Jurkat, Clone E6-1 (cell line): ENCODE data around the gene CDK2.
A peak's percentile ranks its signal among the peaks of the same experiment; 100 is the strongest.
"Not testable (repeated sequence)": the region's sequence is repeated elsewhere in the genome, so short reads cannot be mapped to it uniquely, and the experiment has no call there.

Experiments used
- DNase-seq: peaks from one replicate; pipeline ENCODE4 v3.0.0-alpha.2; 2011; ENCODE audit warnings: low read depth, low spot score
- H3K4me3 ChIP-seq: 2 replicates; pipeline ENCODE4 v1.5.1; 2011; ENCODE audit warnings: mild to moderate bottlenecking, low read length, control low read depth, moderate library complexity

The CDK2 gene

DNA sequence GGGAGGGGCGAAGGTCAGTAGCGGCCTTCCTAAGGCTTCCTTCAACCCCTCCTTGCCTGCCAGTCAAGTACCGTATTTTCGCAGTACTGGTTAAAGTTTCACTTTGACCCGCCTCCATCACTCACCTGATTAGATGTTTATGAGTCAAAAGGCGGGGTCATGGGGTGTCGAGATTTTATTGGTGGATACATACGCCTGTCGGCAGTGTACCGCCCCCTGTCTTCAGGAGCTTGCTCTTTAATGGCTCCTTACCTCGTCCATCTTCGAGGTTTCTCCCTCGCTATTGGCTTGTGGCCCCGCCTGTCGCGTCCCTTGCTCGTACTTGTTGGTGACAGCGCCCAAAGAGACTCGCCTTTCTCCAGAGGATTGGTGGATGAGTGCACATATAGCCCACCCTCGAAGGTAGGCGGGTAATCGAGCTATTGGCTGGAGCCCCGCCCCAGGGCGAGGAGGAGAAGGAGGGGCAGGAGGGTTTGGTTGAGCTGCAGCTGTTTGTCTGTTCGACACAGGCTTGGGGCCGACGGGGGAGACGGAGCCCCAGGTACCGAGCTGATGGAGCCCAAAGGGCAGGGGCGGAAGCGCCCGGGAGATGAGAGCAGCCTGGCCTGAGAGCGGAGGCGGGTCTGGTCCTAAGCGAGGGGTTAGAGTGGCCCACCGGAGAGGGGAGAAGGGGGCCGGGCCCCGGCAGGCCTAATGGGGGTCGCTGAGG lies 7.1 kb downstream of the CDK2 start, which contains the start of gene RAB5B:
RAB5B (plus strand) TSS at position 480 of the 709 bp plus-strand sequence. CDS start 12,883 bp downstream, outside the sequence.
- peak; percentile 100 for DNase-seq
- H3K4me3 ChIP-seq: peak within 1 kb of the TSS; percentile 83

DNA sequence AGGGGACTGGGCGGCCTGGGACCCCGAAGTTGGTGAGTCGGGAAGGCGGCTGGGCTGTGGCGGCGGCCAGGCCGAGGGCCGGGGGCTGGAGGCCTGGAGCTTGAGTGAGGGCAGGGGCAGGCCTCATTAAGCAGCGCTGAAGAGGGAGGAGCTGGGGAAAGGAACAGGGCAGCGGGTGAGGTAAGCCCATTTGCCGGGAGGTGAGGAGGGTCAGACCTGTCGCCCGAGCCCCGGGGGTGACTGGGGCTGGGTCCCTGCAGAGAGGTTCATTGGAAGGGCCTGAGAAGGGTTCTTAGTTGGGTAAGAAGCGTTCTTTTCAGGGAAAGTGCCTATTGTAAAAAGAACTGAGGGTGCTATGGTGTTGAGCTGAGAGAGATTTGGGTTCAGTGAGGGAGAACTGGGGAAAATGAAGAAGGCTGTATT lies 7.7 kb downstream of the CDK2 start:
- no peak for DNase-seq
- H3K4me3 ChIP-seq: peak overlapping the region; percentile 83

- H3K4me3 ChIP-seq: no peak overlapping the region
- DNase-seq: no peak
Observed at GRCh38 chr12:55978393-55978792, 11.8 kb downstream of the CDK2 start.

DNA sequence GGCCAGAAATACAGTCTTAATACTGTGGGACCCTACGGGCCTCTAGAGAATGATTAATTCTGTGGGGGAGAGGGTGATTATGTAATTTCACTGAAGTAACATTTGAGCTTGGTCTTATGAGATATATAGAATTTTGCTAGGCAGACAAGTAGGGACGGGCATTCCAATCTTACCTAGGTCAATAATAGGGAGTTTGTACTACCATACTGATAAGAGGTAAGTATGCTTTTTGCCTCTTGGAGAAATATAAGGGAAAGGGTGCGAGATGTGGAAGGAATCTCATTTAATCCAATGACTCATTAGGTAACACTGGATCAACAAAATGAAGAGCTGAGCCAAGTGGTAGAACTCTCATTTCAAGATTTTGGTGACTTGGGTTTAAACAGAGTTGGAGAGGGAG lies 12.4 kb downstream of the CDK2 start:
- no peak overlapping the region for H3K4me3 ChIP-seq
- DNase-seq: no peak

DNA sequence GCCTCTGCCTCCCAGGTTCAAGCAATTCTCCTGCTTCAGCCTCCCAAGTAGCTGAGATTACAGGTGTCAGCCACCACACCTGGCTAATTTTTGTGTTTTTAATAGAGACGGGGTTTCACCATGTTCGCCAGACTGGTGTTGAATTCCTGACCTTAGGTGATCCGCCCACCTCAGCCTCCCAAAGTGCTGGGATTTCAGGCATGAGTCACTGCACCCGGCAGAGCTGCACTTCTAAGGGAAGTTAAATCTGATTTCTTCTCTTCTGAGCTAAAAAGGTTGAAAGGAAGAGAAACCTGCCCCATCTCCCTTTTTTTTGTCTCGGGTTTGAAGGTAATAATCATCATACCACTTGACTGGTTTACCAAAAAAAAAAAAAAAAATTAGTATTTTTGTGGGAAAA lies 15.3 kb downstream of the CDK2 start:
- DNase-seq, H3K4me3 ChIP-seq: not testable (repeated sequence)

GRCh38 chr12:55982319-55982936 lies 15.8 kb downstream of the CDK2 start:
- no peak for DNase-seq
- H3K4me3 ChIP-seq: no peak overlapping the region

DNA sequence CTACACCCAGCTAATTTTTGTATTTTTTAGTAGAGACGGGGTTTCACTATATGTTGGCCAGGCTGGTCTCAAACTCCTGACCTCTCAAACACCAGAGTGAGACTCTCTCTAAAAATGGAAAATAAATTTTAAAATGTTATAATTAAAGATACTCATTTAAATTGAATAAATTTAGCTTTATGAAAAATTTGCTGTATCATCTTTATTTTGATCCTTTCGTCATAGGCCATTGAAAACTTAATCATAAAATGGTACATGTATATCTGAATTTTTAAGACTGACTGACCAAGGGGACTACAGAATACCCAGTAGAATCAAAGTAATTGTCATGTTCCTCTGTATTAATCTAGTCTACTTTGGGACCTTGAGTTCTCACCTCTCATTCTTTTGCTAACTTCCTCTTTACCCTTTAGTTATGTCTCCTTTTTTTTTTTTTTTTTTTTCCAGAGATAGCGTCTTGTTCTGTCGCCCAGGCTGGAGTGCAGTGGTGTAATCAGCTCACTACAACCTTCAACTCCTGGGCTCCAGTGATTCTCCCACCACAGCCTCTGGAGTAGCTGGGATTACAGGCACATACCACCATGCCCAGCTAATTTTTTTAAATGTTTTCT lies 16.7 kb downstream of the CDK2 start:
- no peak for DNase-seq
- no peak overlapping the region for H3K4me3 ChIP-seq

- DNase-seq: no peak
- H3K4me3 ChIP-seq: no peak overlapping the region
Observed at GRCh38 chr12:55984861-55985260, 18.2 kb downstream of the CDK2 start.

- no peak for DNase-seq
- H3K4me3 ChIP-seq: no peak overlapping the region
Observed at GRCh38 chr12:55985341-55985740, 18.7 kb downstream of the CDK2 start.

DNA sequence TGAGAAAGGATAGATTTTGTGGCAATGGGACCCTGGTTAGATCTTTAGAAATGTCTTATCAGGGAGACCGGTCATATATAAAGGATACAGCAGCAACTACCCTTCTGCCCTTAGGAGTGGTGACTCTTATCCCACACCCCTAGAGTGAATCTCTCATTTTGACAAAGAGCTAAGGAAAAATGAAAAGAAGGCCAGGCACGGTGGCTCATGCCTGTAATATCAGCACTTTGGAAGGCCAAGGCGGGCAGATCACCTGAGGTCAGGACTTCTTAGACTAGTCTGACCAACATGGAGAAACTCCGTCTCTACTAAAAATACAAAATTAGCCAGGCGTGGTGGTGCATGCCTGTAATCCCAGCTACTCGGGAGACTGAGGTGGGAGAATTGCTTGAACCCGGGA lies 19.3 kb downstream of the CDK2 start:
- not testable (repeated sequence) for H3K4me3 ChIP-seq, DNase-seq

DNA sequence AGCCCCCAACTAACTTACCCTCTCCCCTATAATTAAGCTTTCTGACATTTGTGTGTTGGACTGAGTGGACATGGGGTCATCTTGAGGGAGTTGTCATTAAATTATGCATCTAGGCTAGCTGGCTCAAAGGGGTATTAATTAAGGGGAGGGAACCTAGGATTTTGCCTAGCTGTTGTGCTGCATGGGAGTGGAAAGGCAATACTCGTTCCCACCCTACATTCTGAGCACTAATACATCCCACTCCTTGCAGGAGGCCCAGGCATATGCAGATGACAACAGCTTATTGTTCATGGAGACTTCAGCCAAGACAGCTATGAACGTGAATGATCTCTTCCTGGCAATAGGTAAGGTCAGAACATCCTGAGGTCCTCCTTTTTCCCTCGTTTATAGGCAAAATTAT lies 24.5 kb downstream of the CDK2 start:
- no peak overlapping the region for H3K4me3 ChIP-seq
- no peak for DNase-seq

- no peak overlapping the region for H3K4me3 ChIP-seq
- no peak for DNase-seq
Observed at GRCh38 chr12:55993230-55993853, 26.7 kb downstream of the CDK2 start.

DNA sequence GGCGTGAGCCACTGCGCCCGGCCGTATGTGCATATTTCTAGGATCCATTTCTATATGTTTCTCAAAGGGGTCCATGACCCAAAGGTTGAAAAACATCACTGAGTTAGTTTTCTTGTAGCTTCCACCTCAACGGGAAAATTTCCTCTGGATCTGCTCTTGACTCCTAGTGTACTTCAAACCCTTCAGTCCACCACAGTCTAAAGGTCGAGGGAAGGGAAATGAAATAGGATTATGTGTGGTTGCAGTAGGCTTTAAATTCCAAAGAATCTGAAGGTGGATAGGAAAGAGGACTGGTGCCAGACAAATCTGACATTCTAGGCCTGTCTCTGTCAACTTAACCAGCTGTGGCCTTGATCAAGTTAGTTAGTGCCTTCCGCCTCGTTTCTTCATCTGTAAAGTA lies 28.7 kb downstream of the CDK2 start:
- DNase-seq: no peak
- H3K4me3 ChIP-seq: no peak overlapping the region

GRCh38 chr12:55996201-55996714 lies 29.6 kb downstream of the CDK2 start:
- H3K4me3 ChIP-seq: no peak overlapping the region
- DNase-seq: peak; percentile 56

DNA sequence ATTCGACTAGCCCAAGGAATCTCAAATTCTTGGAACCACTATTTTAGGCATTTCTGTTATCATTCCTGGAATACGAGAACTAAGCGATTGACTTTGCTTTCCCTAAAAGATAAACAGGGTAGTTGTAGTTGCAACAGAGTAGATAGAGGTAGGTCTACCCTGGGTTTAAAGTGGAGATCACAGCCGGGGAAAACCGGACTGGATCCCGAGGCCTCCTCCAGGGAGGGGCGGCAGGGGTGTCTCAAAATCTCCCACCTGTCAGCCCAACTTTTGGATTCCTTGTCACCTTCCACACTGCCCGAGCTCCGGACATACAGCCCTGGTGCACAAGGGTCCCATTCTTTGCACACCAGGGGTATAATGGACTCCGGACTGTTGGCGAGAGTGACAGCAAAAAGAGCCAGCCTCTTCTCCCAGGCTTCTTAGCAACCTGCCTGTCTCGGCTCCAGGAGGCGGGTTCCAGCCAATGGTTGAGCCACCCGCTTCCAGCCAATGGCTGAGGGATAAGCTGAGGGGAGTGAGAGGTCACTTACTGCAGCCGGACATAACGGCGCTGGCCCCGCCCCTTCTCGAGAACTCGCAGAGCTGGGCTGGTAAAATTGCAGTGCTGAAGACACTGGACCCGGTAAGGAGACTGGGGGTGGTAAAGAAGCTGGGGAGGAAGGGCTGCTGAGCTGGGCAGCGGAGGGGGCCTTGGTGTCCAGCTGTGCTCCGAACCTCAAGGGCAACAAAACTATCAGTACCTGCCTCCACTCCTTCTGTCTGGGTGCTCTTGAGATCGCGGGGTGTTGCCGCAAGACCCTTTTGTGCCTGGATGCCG lies 30.3 kb downstream of the CDK2 start, which contains the start of gene SUOX:
SUOX (plus strand) TSS at position 562 of the 820 bp plus-strand sequence. CDS start 4,946 bp downstream, outside the sequence.
- no peak for DNase-seq
- no peak within 1 kb of the TSS for H3K4me3 ChIP-seq

DNA sequence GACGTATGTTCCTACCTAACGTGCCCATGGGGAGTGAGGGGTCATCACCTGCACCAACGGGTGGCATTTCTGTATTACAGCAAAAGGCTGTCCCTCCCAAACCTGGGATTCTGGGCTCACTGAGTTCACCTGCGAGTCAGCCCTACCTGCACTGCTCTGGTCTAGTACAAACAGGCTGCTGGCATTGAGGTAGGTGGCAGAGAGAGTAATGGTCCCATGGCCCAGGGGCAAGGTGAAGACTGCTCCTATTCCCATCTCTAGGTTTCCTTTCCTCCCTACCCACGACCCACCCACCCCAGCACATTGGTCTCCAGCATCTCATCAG lies 30.9 kb downstream of the CDK2 start:
- no peak for DNase-seq
- no peak overlapping the region for H3K4me3 ChIP-seq

DNA sequence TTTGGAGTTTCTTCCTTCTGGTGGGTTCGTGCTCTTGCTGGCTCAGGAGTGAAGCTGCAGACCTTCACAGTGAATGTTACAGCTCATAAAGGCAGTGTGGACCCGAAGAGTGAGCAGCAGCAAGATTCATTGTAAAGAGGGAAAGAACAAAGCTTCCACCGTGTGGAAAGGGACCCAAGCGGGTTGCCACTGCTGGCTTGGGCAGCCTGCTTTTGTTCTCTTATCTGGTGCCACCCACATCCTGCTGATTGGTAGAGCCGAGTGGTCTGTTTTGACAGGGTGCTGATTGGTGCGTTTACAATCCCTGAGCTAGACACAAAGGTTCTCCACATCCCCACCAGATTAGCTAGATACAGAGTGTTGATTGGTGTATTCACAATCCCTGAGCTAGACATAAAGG lies 32.9 kb downstream of the CDK2 start:
- DNase-seq: peak; percentile 35
- H3K4me3 ChIP-seq: not testable (repeated sequence)

DNA sequence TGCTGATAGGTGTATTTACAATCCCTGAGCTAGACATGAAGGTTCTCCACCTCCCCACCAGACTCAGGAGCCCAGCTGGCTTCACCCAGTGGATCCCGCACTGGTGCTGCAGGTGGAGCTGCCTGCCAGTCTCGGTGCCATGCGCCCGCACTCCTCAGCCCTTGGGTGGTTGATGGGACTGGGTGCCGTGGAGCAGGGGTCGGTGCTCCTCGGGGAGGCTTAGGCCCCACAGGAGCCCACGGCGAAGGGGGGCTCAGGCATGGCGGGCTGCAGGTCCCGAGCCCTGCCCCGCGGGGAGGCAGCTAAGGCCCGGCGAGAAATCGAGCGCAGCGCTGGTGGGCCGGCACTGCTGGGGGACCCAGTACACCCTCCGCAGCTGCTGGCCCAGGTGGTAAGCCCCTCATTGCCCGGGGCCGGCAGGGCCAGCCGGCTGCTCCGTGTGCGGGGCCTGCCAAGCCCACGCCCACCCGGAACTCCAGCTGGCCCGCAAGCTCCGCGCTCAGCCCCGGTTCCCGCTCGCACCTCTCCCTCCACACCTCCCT lies 33.4 kb downstream of the CDK2 start:
- H3K4me3 ChIP-seq, DNase-seq: not testable (repeated sequence)
